Measurements from ENCODE around the gene PTK7. TPM values are rescaled to one million over a fixed set of nuclear protein-coding genes. Genes with fewer than 3 reads are reported as not detected.

The PTK7 gene
- 257 and 544 TPM in 2 replicates for total RNA-seq

GRCh38 chr6:43075670-43076463, at the start of gene PTK7:
Gene PTK7, plus strand, starts transcription at chr6:43076314. Its CDS starts 175 bp downstream, at chr6:43076489.

GRCh38 chr6:43053545-43054205, 22.4 kb upstream of the PTK7 start, which contains the start of gene CUL7:
Gene CUL7, minus strand, starts transcription at chr6:43053851. Its CDS starts 1,063 bp downstream, at chr6:43052788.

GRCh38 chr6:43059168-43060033, 16.7 kb upstream of the PTK7 start, which contains the start of the genes KLC4 and MRPL2:
Gene KLC4, plus strand, starts transcription at chr6:43059631. Its CDS starts 1,705 bp downstream, at chr6:43061336.
Gene MRPL2, minus strand, starts transcription at chr6:43059434. Its CDS starts 53 bp downstream, at chr6:43059381.

GRCh38 chr6:43170931-43171706, 95.0 kb downstream of the PTK7 start, which contains the start of gene SRF:
Gene SRF, plus strand, starts transcription at chr6:43171269. Its CDS starts 388 bp downstream, at chr6:43171657.

GRCh38 chr6:43181942-43182860, 106.1 kb downstream of the PTK7 start, which contains the start of gene CUL9:
Gene CUL9, plus strand, starts transcription at chr6:43182196. Its CDS starts 2,115 bp downstream, at chr6:43184311.

Other genes starting within 250 kb of the PTK7 start
- 107 and 128 TPM in 2 replicates for gene RPL7L1, start 196.7 kb upstream of the PTK7 start, total RNA-seq
- gene PTCRA, start 160.3 kb upstream of the PTK7 start, total RNA-seq: not detected in 2 replicates
- 58.5 and 60.9 TPM in 2 replicates for gene CNPY3, start 146.8 kb upstream of the PTK7 start, total RNA-seq
- gene GNMT, start 115.6 kb upstream of the PTK7 start, total RNA-seq: 0.30 TPM in 1 of 2 replicates, not detected in the other
- 38.0 and 65.6 TPM in 2 replicates for gene PEX6, start 97.1 kb upstream of the PTK7 start, total RNA-seq
- 19.6 and 33.6 TPM in 2 replicates for gene PPP2R5D, start 91.7 kb upstream of the PTK7 start, total RNA-seq
- 48.2 and 71.9 TPM in 2 replicates for gene MEA1, start 62.4 kb upstream of the PTK7 start, total RNA-seq
- gene KLHDC3, start 62.1 kb upstream of the PTK7 start, total RNA-seq: 46.9 and 69.5 TPM in 2 replicates
- 81.1 and 91.1 TPM in 2 replicates for gene RRP36, start 54.7 kb upstream of the PTK7 start, total RNA-seq
- gene CUL7, start 22.5 kb upstream of the PTK7 start, total RNA-seq: 68.3 and 89.7 TPM in 2 replicates
- gene MRPL2, start 16.9 kb upstream of the PTK7 start, total RNA-seq: 13.4 and 13.8 TPM in 2 replicates
- gene KLC4, start 16.7 kb upstream of the PTK7 start, total RNA-seq: 21.1 and 24.3 TPM in 2 replicates
- 22.6 and 28.9 TPM in 2 replicates for gene SRF, start 95.0 kb downstream of the PTK7 start, total RNA-seq
- 29.1 and 38.4 TPM in 2 replicates for gene CUL9, start 105.9 kb downstream of the PTK7 start, total RNA-seq
- 26.3 and 26.7 TPM in 2 replicates for gene DNPH1, start 153.2 kb downstream of the PTK7 start, total RNA-seq
- gene TTBK1, start 167.2 kb downstream of the PTK7 start, total RNA-seq: under 0.01 and 0.05 TPM in 2 replicates
- gene SLC22A7, start 221.9 kb downstream of the PTK7 start, total RNA-seq: not detected in 2 replicates
- gene CRIP3, start 232.5 kb downstream of the PTK7 start, total RNA-seq: not detected in 2 replicates